COLO829 (cell line): Measurements from ENCODE around the gene FCRL5.
"Not testable (repeated sequence)": the region's sequence is repeated elsewhere in the genome, so short reads cannot be mapped to it uniquely, and the experiment has no call there.

Experiments
- DNase-seq: peaks from one replicate; pipeline ENCODE4 v3.0.0; 2012; ENCODE audit warnings: low spot score

The FCRL5 gene

DNA sequence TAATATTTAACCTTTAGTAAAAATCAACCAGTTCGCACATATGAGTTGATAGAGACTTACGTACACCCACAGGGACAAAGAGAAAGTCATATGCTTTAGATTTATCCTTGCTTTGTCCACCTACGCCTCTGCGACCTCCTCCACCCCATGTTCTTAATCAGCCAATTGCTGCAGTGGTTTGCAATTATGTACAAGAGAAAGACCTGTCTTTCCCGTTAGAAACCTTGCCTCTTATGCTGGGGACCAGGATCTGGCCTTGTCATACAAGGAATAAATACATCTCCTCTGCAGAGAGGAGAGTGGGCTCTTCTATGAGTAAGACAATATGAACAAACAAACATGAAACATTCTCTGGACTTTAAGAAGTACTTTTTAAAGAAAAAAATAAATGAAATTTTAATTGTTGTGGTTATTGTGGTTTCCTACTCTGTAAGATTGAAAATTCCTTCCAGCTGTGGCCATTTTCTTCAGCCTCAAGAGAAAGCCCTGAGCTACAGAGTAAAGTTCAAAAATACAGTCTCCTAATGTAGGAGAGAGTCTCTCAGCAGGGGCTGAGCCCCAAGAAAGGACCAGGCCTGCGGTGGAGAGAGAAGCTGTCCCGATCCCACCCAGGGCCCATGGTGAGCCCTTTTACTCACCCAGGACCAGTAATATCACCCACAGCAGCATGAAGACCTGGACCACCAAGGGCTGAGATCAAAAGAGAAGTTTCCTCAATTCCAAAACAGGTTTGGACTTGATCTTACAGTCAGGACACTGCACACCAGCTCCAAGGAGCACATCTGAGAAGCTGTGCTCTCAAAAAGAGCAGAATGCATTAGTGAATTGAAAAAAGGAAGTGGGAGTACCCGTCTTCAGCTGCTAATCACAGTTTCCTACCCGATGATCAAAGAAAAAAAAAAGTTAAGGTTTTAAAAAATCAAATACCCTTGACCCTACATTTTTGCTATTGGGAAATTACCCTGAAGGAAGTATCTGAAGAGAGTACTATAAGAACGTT is at the start of gene FCRL5:
FCRL5 (minus strand) TSS at position 822 of the 1,000 bp plus-strand sequence; CDS start at position 669, 153 bp downstream.
- no peak for DNase-seq

- no peak for DNase-seq
These were observed 47.9 kb upstream of the FCRL5 start for GRCh38 chr1:157600236-157600635.

DNA sequence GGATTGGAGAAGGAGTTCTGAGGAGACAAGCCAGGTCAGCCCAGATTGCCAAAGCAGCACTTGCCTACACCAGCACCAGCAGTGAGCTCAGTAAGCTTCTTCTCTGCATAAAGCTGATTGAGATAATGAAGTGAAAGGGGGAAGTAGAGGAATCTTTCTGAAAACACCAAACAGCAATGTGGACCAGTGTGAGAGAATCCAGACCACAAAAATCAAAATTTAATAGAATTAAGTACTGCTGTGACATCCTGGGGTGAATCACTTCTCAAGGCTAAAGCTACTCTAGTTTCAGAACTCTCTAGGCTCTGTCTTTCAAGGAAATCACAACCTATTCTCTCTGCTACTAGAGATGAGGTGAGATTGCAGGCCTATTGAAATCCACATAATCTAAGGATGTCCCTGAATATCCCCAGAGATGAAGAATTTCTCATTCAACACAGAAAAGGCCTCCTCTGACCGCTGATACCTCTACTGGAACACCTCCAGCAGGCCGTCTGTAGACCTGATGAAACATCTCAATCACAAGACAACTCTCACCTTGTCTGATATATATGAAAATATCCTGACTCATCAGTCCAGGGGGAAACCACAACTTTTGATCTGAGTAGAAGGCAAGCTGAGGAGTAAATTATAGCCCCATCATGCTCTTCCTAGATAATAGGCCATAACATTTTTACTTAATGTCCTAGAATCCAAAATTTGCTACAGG is 45.8 kb upstream of the FCRL5 start, which contains the start of gene FCRL4:
FCRL4 (minus strand) TSS at position 127 of the 709 bp plus-strand sequence. CDS start 141 bp downstream, outside the sequence.
- no peak for DNase-seq

DNA sequence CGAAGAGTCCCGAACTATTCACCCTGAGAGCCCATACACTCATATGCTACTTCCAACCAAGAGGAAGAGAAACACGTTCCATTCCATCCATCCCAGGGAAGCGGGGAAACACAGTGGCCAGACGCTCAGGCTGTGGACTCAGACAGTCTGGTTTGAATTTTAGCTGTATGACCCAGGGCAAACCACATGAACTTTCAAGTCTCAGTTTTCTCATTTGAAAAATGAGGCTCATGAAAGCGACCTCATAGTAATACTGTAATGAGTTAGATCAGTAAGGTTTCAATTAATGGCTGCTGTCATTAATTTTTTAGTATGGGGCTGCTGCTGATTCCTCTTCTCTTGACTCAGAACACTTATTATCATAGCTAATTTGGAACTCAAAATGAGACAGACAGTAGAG is 44.1 kb upstream of the FCRL5 start:
- DNase-seq, result no peak

DNA sequence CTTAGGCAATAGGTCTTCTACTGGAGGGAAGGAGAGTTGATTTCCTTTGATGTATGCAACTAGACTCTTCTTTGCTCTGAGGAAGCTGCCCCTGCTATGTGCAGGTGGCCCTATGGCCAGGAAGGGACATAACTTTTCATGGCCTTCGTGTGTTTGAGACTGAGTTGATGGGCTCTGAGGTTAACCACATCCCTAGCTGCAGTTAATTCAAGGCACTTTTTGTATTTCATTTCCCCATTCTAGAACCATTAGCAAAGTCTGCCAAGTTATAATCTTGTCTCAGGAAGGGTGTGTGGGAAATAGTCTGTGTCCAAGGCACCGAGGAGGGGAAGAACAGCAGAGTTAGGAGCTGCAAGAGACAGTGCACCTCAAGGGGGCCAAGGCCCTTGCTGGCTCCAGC is 43.0 kb upstream of the FCRL5 start:
- DNase-seq, result no peak

DNA sequence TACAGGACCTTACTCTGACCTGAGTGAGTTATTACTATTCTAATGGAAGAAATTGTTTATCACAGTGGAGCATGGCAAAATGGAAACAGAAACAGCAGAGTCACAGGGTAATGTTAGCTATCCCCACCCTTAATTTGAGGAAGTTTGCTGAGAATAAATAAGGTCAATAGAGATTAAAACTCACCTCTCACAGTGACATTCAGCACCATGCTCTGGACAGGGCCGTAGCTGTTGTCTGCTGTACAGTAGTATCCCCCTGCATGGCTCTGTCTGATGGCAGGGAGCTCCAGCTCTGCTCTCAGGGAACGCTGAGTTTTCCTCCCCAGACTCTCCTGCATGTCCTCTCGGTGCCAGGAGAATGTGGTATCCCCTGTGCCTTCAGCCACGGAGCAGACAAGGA is 33.7 kb upstream of the FCRL5 start:
- no peak for DNase-seq

DNA sequence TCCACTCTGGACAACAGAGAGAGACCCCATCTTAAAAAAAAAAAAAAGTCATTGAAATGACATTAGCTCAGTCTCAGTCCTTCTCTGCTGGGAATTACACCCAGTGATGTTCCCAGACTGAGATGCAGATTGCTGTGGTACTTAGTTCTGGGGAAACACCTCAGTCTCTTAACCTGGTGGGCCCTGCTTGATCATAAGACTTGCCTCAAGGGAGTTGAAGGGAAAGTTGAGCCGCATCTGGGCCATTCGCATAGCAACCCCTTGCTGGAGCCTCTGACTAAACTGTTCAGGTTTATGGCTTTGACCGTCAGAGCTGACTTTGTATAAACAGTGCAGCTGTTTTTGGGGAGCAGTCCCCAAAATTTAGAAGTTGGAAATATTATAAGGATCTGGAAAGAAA is 32.2 kb upstream of the FCRL5 start:
- DNase-seq, result no peak

- DNase-seq, result no peak
These were observed 28.5 kb upstream of the FCRL5 start for GRCh38 chr1:157580828-157581210.

GRCh38 chr1:157580179-157580827 is 28.0 kb upstream of the FCRL5 start:
- peak; percentile 68 for DNase-seq

GRCh38 chr1:157577420-157577819 is 25.1 kb upstream of the FCRL5 start:
- DNase-seq, result no peak

DNA sequence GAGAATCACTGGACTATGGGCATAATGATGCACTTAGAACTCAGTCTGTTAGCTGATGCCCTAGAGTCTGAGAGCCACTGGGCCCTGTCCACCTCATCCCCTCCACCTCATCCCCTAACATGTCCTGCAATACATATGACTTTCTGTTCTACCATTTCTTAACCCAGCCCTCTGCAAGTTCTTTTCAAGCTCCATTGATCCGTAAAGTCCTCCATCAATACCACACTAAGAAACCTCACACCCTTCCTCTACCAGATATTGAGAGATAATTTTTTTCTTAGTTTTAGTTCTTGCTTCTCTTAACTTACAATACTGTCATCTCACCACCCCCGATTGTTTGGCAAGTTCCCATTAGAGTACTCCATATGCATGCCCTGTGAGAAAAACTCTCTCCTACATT is 23.4 kb upstream of the FCRL5 start:
- no peak for DNase-seq

DNA sequence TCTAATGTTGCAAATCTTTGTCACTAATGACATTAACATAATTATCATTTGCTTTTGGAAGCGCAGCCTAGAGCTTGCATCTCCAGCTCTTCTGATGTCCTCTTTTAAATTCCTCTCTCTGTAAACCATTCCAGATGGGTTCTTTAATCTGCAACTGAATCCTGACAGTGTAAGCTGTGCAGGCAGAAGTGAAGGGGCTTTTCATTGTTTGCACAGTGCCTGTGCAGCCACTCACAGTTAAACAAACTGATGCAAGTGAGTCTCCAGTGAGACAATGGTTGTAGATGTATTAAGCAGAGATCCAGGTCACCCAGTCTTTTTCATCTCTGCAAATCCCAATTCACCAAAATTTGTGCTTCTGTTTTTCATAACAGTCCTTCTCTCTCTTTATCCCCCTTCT is 22.5 kb upstream of the FCRL5 start:
- no peak for DNase-seq

GRCh38 chr1:157566484-157567300 is 14.4 kb upstream of the FCRL5 start:
- no peak for DNase-seq

DNA sequence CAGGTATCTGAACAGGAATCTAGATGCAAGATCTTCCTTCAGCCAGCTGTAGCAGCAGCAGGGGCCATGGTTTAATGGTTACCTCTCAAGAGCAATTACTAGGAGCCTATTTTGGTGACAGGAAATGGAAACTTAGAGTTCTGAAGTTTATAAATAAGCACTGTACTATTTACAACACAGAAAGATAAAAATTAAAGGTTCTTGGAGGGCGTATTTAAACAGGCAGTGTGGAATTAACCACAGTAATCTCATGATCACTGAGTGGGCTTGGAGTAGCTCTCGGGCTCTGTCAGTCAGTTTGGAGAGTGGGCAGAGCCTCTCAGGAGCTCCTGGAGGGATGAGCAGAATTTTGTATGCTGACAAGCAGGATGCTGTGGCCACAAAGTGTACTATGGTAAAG is 10.2 kb upstream of the FCRL5 start:
- no peak for DNase-seq

DNA sequence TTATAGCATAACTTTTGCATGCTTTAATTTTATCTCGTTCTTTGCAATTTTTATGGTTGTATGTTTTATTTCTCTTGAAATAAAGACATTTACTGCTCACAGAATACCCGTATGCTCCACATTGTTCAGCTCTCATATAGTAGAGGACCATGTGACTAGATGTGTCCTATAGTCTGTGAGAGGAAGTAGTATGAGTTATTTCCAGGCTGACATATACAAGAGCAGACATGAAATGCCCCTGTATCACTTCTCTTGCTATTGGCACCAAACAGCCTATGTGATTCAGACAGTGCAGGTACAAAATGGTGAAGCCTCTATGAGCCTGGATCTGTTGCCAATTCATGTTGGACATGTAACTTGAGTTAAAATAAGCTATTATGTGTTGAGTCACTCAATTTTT is 5.8 kb upstream of the FCRL5 start:
- no peak for DNase-seq

- not testable (repeated sequence) for DNase-seq
These were observed 4.2 kb downstream of the FCRL5 start for GRCh38 chr1:157548081-157548480.

DNA sequence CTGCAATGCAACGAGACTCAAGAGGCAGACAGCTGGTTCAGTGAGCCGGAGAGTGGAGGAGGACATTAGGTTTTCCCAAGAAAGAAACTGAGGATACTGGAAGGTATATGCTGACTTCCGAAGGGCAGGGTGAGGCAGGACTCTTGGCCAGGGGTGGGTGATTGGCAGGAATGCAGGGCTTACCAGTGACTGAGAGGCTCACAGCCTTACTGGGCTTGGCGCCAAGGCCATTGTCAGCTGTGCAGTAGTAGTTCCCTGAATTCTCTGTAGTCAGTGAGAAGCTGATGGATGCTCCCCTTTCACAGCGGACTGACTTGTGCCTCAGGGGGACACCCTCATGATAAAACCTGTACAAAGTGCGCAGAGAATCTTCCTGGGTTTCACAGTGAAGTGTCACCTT is 9.6 kb downstream of the FCRL5 start:
- no peak for DNase-seq

GRCh38 chr1:157540852-157541251 is 11.5 kb downstream of the FCRL5 start:
- DNase-seq, result no peak

DNA sequence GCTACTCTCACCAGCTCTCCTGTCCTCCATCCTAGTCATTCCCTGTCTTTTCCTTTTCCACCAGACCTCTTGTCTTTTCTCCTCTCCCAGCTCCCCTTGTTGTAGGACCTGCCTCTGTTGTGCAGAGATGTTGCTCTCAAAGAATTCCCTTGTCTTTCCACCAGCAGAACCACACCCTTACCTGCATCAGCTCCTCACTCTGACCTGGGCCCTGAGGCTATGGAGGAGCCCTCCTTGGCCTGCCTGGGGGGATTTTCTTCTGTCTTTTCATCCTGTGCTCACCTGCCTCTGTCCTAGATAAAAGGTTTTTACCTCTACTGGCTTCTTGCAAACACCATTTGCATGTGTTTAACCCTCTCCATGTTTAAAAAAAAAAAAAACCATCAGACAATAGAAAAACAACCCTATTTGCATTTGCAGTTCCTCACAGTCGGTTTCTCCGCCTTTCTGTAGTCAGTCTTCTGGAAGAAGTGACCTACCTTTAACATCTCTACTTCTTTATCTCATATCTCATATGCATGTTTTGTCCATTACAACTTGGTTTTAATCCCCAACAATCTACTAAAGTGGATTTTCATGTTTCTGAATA is 12.1 kb downstream of the FCRL5 start:
- no peak for DNase-seq

- DNase-seq, result no peak
These were observed 12.7 kb downstream of the FCRL5 start for GRCh38 chr1:157539568-157539967.

GRCh38 chr1:157532569-157532968 is 19.7 kb downstream of the FCRL5 start:
- DNase-seq, result no peak
